SK-N-SH treated with all-trans-retinoic acid at 6 μM for 48 hours (cell line): Measurements from ENCODE around the gene PNPO.

Experiments
- PPARA ChIP-seq: fragments of 250-450 bp; sonication (Bioruptor Pico); IDR thresholded peaks from 2 replicates; pipeline ENCODE4 v1.5.0; 2020; ENCODE audit warnings: mild to moderate bottlenecking, borderline replicate concordance
- ZNF8 ChIP-seq: fragments of 450-650 bp; formaldehyde crosslinking; IDR thresholded peaks from 2 replicates; pipeline ENCODE4 v1.5.0; 2020; ENCODE audit warnings: mild to moderate bottlenecking, moderate library complexity
- TF ChIP-seq, protein P1 (sequence below): fragments of 250-450 bp; sonication (Bioruptor Pico); IDR thresholded peaks from 2 replicates; pipeline ENCODE4 v1.8.0; 2020; ENCODE audit warnings: mild to moderate bottlenecking, moderate library complexity, borderline replicate concordance
- TF ChIP-seq, protein P2 (sequence below): fragments of 250-450 bp; sonication (Bioruptor Pico); IDR thresholded peaks from 2 replicates; pipeline ENCODE4 v1.5.0; 2020; ENCODE audit warnings: mild to moderate bottlenecking, moderate library complexity

DNA sequence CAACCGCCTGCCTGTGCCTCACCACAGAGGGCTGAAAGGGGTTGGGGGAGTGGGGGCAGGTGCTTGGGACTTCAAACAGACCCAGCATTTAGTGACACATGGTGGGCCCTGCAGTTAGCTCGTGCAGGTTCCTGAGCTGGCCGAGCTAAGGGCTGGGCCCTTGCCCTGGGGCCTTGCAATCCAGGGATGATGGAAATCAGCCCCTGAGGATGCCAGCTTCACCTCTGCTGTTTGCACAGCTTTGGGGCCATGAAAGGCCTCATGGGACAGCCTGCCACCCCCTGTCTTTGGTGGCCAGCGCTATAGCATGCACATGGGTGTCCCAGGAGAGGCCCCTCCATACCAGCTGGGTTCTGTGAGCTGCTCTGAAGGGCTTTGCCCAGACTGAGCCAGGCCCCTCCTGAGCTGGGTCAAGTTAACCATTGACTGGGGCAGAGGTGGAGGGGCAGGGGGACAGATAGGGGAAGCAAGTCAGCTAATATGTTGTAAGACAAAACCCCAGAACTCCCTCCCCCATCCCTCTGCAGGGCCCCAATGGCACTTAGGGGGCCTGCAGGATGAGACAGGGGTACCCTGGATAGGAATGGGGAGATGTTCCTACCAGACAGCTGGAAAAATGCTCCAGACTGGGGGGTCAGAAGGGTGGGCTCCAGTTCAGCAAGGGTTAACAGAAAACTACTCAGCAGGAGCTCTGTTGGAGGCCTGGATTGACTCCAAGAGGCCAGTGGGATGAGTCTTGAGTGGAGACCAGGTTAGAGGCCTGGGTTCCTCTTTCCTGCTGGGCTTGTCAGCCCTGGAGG, 15.6 kb downstream of the PNPO start:
- TF ChIP-seq, protein P1, sequence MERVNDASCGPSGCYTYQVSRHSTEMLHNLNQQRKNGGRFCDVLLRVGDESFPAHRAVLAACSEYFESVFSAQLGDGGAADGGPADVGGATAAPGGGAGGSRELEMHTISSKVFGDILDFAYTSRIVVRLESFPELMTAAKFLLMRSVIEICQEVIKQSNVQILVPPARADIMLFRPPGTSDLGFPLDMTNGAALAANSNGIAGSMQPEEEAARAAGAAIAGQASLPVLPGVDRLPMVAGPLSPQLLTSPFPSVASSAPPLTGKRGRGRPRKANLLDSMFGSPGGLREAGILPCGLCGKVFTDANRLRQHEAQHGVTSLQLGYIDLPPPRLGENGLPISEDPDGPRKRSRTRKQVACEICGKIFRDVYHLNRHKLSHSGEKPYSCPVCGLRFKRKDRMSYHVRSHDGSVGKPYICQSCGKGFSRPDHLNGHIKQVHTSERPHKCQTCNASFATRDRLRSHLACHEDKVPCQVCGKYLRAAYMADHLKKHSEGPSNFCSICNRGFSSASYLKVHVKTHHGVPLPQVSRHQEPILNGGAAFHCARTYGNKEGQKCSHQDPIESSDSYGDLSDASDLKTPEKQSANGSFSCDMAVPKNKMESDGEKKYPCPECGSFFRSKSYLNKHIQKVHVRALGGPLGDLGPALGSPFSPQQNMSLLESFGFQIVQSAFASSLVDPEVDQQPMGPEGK (CRISPR knock-in tag) = no peak
- TF ChIP-seq, protein P2, sequence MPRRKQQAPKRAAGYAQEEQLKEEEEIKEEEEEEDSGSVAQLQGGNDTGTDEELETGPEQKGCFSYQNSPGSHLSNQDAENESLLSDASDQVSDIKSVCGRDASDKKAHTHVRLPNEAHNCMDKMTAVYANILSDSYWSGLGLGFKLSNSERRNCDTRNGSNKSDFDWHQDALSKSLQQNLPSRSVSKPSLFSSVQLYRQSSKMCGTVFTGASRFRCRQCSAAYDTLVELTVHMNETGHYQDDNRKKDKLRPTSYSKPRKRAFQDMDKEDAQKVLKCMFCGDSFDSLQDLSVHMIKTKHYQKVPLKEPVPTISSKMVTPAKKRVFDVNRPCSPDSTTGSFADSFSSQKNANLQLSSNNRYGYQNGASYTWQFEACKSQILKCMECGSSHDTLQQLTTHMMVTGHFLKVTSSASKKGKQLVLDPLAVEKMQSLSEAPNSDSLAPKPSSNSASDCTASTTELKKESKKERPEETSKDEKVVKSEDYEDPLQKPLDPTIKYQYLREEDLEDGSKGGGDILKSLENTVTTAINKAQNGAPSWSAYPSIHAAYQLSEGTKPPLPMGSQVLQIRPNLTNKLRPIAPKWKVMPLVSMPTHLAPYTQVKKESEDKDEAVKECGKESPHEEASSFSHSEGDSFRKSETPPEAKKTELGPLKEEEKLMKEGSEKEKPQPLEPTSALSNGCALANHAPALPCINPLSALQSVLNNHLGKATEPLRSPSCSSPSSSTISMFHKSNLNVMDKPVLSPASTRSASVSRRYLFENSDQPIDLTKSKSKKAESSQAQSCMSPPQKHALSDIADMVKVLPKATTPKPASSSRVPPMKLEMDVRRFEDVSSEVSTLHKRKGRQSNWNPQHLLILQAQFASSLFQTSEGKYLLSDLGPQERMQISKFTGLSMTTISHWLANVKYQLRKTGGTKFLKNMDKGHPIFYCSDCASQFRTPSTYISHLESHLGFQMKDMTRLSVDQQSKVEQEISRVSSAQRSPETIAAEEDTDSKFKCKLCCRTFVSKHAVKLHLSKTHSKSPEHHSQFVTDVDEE (CRISPR knock-in tag) = no peak
- TF ChIP-seq PPARA = no peak
- TF ChIP-seq ZNF8 (CRISPR knock-in tag) = no peak
